ENCODE data around the gene KIDINS220. TPM values are rescaled to one million over a fixed set of nuclear protein-coding genes. Genes with fewer than 3 reads are reported as not detected.

The KIDINS220 gene
- total and polyA plus RNA-seq, 2 experiments from 2014 or later = 12.8 to 38.2 TPM

DNA sequence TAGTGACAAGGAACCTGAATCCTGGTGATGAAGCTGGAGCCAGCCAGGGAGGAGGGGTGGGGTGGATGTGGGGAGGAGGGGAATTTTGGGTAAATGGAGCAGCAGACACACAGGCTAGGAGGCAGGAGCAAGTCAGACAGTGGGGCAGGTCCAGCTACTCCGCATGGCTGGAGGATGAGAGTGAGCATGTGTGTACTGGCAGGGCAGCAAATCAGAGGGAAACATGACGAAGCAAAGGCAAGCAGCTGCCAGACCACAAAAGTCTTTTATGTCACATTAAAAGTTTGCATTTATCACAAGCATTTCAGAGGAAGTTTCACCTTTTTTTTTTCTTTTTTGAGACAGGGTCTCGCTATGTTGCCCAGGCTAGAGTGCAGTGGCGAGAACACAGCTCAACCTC, 11.9 kb upstream of the KIDINS220 start:
- no peak overlapping the region for H3K4me3 Mint-ChIP-seq
- H2AFZ ChIP-seq = no peak overlapping the region
- ATAC-seq (no peak), DNase-seq (ENCODE audit: low spot score) (no peak)
- H3K4me1 Mint-ChIP-seq = peaks cover 6% of the 10 kb centered on the region; the same call in 1 of the 3 replicates
- TF ChIP-seq NANOG (IDR thresholded peaks at IDR 0.05; ENCODE audit: borderline replicate concordance) (no peak), STAT1 (IDR thresholded peaks at IDR 0.05; ENCODE audit: unreplicated experiment) (no peak), EZH2 (IDR thresholded peaks at IDR 0.05; ENCODE audit: low read depth, unreplicated experiment) (no peak), POLR2AphosphoS5 (IDR thresholded peaks at IDR 0.05; ENCODE audit: low read depth) (no peak), JUNB (IDR thresholded peaks at IDR 0.05; ENCODE audit: unreplicated experiment) (no peak), EZH2phosphoT487 (IDR thresholded peaks at IDR 0.05; ENCODE audit: unreplicated experiment) (no peak)
- TF ChIP-seq, protein P1, sequence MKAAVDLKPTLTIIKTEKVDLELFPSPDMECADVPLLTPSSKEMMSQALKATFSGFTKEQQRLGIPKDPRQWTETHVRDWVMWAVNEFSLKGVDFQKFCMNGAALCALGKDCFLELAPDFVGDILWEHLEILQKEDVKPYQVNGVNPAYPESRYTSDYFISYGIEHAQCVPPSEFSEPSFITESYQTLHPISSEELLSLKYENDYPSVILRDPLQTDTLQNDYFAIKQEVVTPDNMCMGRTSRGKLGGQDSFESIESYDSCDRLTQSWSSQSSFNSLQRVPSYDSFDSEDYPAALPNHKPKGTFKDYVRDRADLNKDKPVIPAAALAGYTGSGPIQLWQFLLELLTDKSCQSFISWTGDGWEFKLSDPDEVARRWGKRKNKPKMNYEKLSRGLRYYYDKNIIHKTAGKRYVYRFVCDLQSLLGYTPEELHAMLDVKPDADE (IDR thresholded peaks at IDR 0.05) = no peak
- TF ChIP-seq, protein P2, sequence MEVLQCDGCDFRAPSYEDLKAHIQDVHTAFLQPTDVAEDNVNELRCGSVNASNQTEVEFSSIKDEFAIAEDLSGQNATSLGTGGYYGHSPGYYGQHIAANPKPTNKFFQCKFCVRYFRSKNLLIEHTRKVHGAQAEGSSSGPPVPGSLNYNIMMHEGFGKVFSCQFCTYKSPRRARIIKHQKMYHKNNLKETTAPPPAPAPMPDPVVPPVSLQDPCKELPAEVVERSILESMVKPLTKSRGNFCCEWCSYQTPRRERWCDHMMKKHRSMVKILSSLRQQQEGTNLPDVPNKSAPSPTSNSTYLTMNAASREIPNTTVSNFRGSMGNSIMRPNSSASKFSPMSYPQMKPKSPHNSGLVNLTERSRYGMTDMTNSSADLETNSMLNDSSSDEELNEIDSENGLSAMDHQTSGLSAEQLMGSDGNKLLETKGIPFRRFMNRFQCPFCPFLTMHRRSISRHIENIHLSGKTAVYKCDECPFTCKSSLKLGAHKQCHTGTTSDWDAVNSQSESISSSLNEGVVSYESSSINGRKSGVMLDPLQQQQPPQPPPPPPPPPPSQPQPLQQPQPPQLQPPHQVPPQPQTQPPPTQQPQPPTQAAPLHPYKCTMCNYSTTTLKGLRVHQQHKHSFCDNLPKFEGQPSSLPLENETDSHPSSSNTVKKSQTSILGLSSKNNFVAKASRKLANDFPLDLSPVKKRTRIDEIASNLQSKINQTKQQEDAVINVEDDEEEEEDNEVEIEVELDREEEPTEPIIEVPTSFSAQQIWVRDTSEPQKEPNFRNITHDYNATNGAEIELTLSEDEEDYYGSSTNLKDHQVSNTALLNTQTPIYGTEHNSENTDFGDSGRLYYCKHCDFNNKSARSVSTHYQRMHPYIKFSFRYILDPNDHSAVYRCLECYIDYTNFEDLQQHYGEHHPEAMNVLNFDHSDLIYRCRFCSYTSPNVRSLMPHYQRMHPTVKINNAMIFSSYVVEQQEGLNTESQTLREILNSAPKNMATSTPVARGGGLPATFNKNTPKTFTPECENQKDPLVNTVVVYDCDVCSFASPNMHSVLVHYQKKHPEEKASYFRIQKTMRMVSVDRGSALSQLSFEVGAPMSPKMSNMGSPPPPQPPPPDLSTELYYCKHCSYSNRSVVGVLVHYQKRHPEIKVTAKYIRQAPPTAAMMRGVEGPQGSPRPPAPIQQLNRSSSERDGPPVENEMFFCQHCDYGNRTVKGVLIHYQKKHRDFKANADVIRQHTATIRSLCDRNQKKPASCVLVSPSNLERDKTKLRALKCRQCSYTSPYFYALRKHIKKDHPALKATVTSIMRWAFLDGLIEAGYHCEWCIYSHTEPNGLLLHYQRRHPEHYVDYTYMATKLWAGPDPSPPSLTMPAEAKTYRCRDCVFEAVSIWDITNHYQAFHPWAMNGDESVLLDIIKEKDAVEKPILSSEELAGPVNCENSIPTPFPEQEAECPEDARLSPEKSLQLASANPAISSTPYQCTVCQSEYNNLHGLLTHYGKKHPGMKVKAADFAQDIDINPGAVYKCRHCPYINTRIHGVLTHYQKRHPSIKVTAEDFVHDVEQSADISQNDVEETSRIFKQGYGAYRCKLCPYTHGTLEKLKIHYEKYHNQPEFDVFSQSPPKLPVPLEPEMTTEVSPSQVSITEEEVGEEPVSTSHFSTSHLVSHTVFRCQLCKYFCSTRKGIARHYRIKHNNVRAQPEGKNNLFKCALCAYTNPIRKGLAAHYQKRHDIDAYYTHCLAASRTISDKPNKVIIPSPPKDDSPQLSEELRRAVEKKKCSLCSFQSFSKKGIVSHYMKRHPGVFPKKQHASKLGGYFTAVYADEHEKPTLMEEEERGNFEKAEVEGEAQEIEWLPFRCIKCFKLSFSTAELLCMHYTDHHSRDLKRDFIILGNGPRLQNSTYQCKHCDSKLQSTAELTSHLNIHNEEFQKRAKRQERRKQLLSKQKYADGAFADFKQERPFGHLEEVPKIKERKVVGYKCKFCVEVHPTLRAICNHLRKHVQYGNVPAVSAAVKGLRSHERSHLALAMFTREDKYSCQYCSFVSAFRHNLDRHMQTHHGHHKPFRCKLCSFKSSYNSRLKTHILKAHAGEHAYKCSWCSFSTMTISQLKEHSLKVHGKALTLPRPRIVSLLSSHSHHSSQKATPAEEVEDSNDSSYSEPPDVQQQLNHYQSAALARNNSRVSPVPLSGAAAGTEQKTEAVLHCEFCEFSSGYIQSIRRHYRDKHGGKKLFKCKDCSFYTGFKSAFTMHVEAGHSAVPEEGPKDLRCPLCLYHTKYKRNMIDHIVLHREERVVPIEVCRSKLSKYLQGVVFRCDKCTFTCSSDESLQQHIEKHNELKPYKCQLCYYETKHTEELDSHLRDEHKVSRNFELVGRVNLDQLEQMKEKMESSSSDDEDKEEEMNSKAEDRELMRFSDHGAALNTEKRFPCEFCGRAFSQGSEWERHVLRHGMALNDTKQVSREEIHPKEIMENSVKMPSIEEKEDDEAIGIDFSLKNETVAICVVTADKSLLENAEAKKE (CRISPR knock-in tag; IDR thresholded peaks at IDR 0.05) = no peak
- no peaks in the 10 kb centered on the region for H3K36me3 Mint-ChIP-seq (ENCODE audit: low read depth)
- no peak overlapping the region for H3K4me3 ChIP-seq
- H3F3A ChIP-seq (replicated peaks; ENCODE audit: low read depth) = no peaks in the 10 kb centered on the region
- H3K4me1 ChIP-seq (ENCODE audit: insufficient read depth) = no peaks in the 10 kb centered on the region
- H3K9me2 ChIP-seq (ENCODE audit: insufficient read depth) = peaks cover 2% of the 10 kb centered on the region; the same call in 1 of the 2 replicates
- no peak overlapping the region for H3K27ac ChIP-seq (ENCODE audit: low read depth)
- H3K27me3 ChIP-seq (ENCODE audit: insufficient read depth) = no peaks in the 10 kb centered on the region
- no peaks in the 10 kb centered on the region for H3K36me3 ChIP-seq (ENCODE audit: insufficient read depth)
- no peaks in the 10 kb centered on the region for H3K27me3 Mint-ChIP-seq (ENCODE audit: insufficient read depth, low read depth, poor library complexity)
- no peaks in the 10 kb centered on the region for H3K79me2 ChIP-seq (replicated peaks; ENCODE audit: insufficient read depth)
- H3K27ac Mint-ChIP-seq = no peak overlapping the region
- H4K20me1 ChIP-seq (replicated peaks; ENCODE audit: insufficient read depth) = no peaks in the 10 kb centered on the region
- H3K4me2 ChIP-seq = no peak overlapping the region
- no peaks in the 10 kb centered on the region for H3K9me3 Mint-ChIP-seq

All from GM23338 (cell line).